Measurements from ENCODE around the gene HOXB13. TPM values are rescaled to one million over a fixed set of nuclear protein-coding genes. Genes with fewer than 3 reads are reported as not detected.

The HOXB13 gene
- total and polyA plus RNA-seq, 8 donors, result not detected

- Histone ChIP-seq H3K4me3 (no peak overlapping the region), H3K36me3 (no peaks in the 10 kb centered on the region), H3K9me3 (no peaks in the 10 kb centered on the region), H3K4me1 (peaks cover 4% of the 10 kb centered on the region in 2 donors), H3K27me3 (peaks cover 8 to 85% of the 10 kb centered on the region in 2 donors), H3K27ac (no peak overlapping the region)
- DNase-seq (no peak), ATAC-seq (no peak)
- intact Hi-C loops (cut with DNase I), result loop anchor here in 1 of 2 donors (10.0 kb wide), 1 partner anchor 205 kb away; no protein-coding TSS in a partner anchor
- no peak for TF ChIP-seq CTCF (IDR thresholded peaks at IDR 0.05)
These were observed 49.0 kb downstream of the HOXB13 start for GRCh38 chr17:48679385-48680096.

GRCh38 chr17:48678141-48678971, 50.2 kb downstream of the HOXB13 start:
- peaks cover 8 to 92% of the 10 kb centered on the region in 2 donors for H3K27me3 ChIP-seq
- H3K4me1 ChIP-seq, result peaks cover 4% of the 10 kb centered on the region in 2 donors
- H3K4me3 ChIP-seq, result no peak overlapping the region
- H3K27ac ChIP-seq, result no peak overlapping the region
- TF ChIP-seq CTCF (IDR thresholded peaks at IDR 0.05), result peak; percentile 90 to 96
- no peaks in the 10 kb centered on the region for H3K36me3 ChIP-seq
- ATAC-seq, result peak; percentile 99
- H3K9me3 ChIP-seq, result no peaks in the 10 kb centered on the region
- peak; percentile 39 to 89 (median 52) for DNase-seq
- intact Hi-C loops (cut with DNase I), result loop anchor here in 1 of 2 donors (10.0 kb wide), 1 partner anchor 206 kb away; no protein-coding TSS in a partner anchor

GRCh38 chr17:48676963-48677558, 51.5 kb downstream of the HOXB13 start:
- Histone ChIP-seq H3K27ac (no peak overlapping the region), H3K9me3 (no peaks in the 10 kb centered on the region), H3K27me3 (peaks cover 13 to 93% of the 10 kb centered on the region in 2 donors), H3K36me3 (no peaks in the 10 kb centered on the region), H3K4me3 (no peak overlapping the region), H3K4me1 (peaks cover 4 to 6% of the 10 kb centered on the region in 2 donors)
- no peak for ATAC-seq
- DNase-seq, result no peak
- TF ChIP-seq CTCF (IDR thresholded peaks at IDR 0.05), result no peak
- intact Hi-C loops (cut with DNase I), result loop anchor here in 1 of 2 donors (10.0 kb wide), 1 partner anchor 208 kb away; no protein-coding TSS in a partner anchor

Small RNAs within 50 kb of the gene (microRNA-seq; reads per million reads assigned to microRNA genes)
- 0 reads per million in 2 donors for gene MIR3185

Other genes starting within 250 kb of the HOXB13 start
- gene HOXB1, start 197.7 kb downstream of the HOXB13 start, total RNA-seq, result not detected
- gene HOXB1, start 197.7 kb downstream of the HOXB13 start, polyA plus RNA-seq (ENCODE audit: insufficient read length in 6 of 6), result under 1 TPM in 5 of 6 donors, not detected in 1; 0.09 to 0.39 (median 0.10) TPM
- gene HOXB2, start 183.6 kb downstream of the HOXB13 start, total RNA-seq, result 10 to 100 TPM in 1 of 2 donors, 1 to 10 TPM in 1; 9.7 to 11.8 TPM
- gene HOXB2, start 183.6 kb downstream of the HOXB13 start, polyA plus RNA-seq (ENCODE audit: insufficient read length in 6 of 6), result 10 to 100 TPM; 24.0 to 33.6 (median 25.8) TPM
- gene HOXB4, start 150.4 kb downstream of the HOXB13 start, total RNA-seq, result 1 to 10 TPM; 4.5 to 4.8 TPM
- 10 to 100 TPM; 11.7 to 19.0 (median 13.5) TPM for gene HOXB4, start 150.4 kb downstream of the HOXB13 start, polyA plus RNA-seq (ENCODE audit: insufficient read length in 6 of 6)
- gene HOXB3, start 138.5 kb downstream of the HOXB13 start, total RNA-seq, result 10 to 100 TPM; 10.4 to 15.0 TPM
- 100 to 1,000 TPM in 2 of 6 donors, 10 to 100 TPM in 4; 74.9 to 114 (median 94.5) TPM for gene HOXB3, start 138.5 kb downstream of the HOXB13 start, polyA plus RNA-seq (ENCODE audit: insufficient read length in 6 of 6)
- 1 to 10 TPM; 3.3 to 4.2 TPM for gene HOXB5, start 135.0 kb downstream of the HOXB13 start, total RNA-seq
- gene HOXB5, start 135.0 kb downstream of the HOXB13 start, polyA plus RNA-seq (ENCODE audit: insufficient read length in 6 of 6), result 10 to 100 TPM; 26.3 to 37.5 (median 31.2) TPM
- 1 to 10 TPM; 5.1 to 6.7 TPM for gene HOXB6, start 123.8 kb downstream of the HOXB13 start, total RNA-seq
- 10 to 100 TPM; 10.8 to 17.1 (median 12.9) TPM for gene HOXB6, start 123.8 kb downstream of the HOXB13 start, polyA plus RNA-seq (ENCODE audit: insufficient read length in 6 of 6)
- gene HOXB7, start 117.7 kb downstream of the HOXB13 start, total RNA-seq, result 1 to 10 TPM; 2.4 to 3.0 TPM
- gene HOXB7, start 117.7 kb downstream of the HOXB13 start, polyA plus RNA-seq (ENCODE audit: insufficient read length in 6 of 6), result 10 to 100 TPM in 1 of 6 donors, 1 to 10 TPM in 5; 6.1 to 10.5 (median 7.2) TPM
- under 1 TPM; 0.32 to 0.39 TPM for gene HOXB8, start 113.5 kb downstream of the HOXB13 start, total RNA-seq
- gene HOXB8, start 113.5 kb downstream of the HOXB13 start, polyA plus RNA-seq (ENCODE audit: insufficient read length in 6 of 6), result 1 to 10 TPM in 2 of 6 donors, under 1 TPM in 4; 0.34 to 1.6 (median 0.85) TPM
- not detected for gene HOXB9, start 102.4 kb downstream of the HOXB13 start, total RNA-seq
- under 1 TPM; 0.09 to 0.61 (median 0.15) TPM for gene HOXB9, start 102.4 kb downstream of the HOXB13 start, polyA plus RNA-seq (ENCODE audit: insufficient read length in 6 of 6)
- not detected for gene PRAC1, start 6.2 kb downstream of the HOXB13 start, total RNA-seq
- not detected for gene PRAC1, start 6.2 kb downstream of the HOXB13 start, polyA plus RNA-seq (ENCODE audit: insufficient read length in 6 of 6)
- gene PRAC2, start 5.6 kb downstream of the HOXB13 start, total RNA-seq, result not detected
- not detected for gene PRAC2, start 5.6 kb downstream of the HOXB13 start, polyA plus RNA-seq (ENCODE audit: insufficient read length in 6 of 6)
- 1 to 10 TPM in 1 of 2 donors, under 1 TPM in 1; 0.35 to 1.3 TPM for gene TTLL6, start 88.5 kb upstream of the HOXB13 start, total RNA-seq
- 1 to 10 TPM in 4 of 6 donors, under 1 TPM in 2; 0.50 to 2.4 (median 1.7) TPM for gene TTLL6, start 88.5 kb upstream of the HOXB13 start, polyA plus RNA-seq (ENCODE audit: insufficient read length in 6 of 6)
- 100 to 1,000 TPM; 116 to 128 TPM for gene CALCOCO2, start 102.3 kb upstream of the HOXB13 start, total RNA-seq
- 100 to 1,000 TPM; 105 to 132 (median 114) TPM for gene CALCOCO2, start 102.3 kb upstream of the HOXB13 start, polyA plus RNA-seq (ENCODE audit: insufficient read length in 6 of 6)
- gene ATP5MC1, start 164.0 kb upstream of the HOXB13 start, total RNA-seq, result 10 to 100 TPM; 56.6 to 83.3 TPM
- 10 to 100 TPM; 79.1 to 97.1 (median 89.1) TPM for gene ATP5MC1, start 164.0 kb upstream of the HOXB13 start, polyA plus RNA-seq (ENCODE audit: insufficient read length in 6 of 6)
- 10 to 100 TPM; 65.8 to 70.3 TPM for gene UBE2Z, start 179.7 kb upstream of the HOXB13 start, total RNA-seq
- gene UBE2Z, start 179.7 kb upstream of the HOXB13 start, polyA plus RNA-seq (ENCODE audit: insufficient read length in 6 of 6), result 100 to 1,000 TPM in 4 of 6 donors, 10 to 100 TPM in 2; 99.5 to 108 (median 102) TPM
- gene SNF8, start 216.1 kb upstream of the HOXB13 start, total RNA-seq, result 100 to 1,000 TPM in 1 of 2 donors, 10 to 100 TPM in 1; 95.8 to 109 TPM
- gene SNF8, start 216.1 kb upstream of the HOXB13 start, polyA plus RNA-seq (ENCODE audit: insufficient read length in 6 of 6), result 10 to 100 TPM; 80.7 to 95.3 (median 86.0) TPM
- gene GIP, start 239.8 kb upstream of the HOXB13 start, total RNA-seq, result not detected
- gene GIP, start 239.8 kb upstream of the HOXB13 start, polyA plus RNA-seq (ENCODE audit: insufficient read length in 6 of 6), result under 1 TPM in 2 of 6 donors, not detected in 4; 0.31 to 0.57 TPM